ENCODE measurements around the gene PDE4B.
"Not testable (repeated sequence)": the region's sequence is repeated elsewhere in the genome, so short reads cannot be mapped to it uniquely, and the experiment has no call there.

The PDE4B gene

GRCh38 chr1:66069976-66070876 lies 277.5 kb downstream of the PDE4B start:
- DNase-seq = no peak
- TF ChIP-seq POLR2A (IDR thresholded peaks at IDR 0.05; ENCODE audit: low read length) = no peak
- no peak for TF ChIP-seq GATA1 (IDR thresholded peaks at IDR 0.05; ENCODE audit: low read depth, low read length)

DNA sequence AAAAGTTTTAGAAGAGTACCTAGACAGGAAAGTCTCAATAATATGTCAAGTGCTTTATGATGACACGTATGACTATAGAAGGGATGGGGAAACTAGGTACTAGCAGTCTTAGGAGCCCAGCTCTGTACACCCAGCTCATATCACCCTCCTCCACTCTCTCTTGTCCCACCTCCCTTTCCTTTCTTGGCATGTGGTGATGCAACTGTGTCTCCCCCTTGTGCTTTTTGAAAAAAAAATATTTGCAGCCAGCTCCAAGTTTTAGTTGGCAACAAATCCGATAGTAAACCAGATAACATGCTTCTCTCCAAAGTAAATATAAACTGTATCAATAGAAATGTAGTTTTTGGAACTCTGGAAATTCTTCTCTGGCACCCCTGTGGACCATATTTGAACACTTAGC lies 280.7 kb downstream of the PDE4B start:
- no peak for DNase-seq

DNA sequence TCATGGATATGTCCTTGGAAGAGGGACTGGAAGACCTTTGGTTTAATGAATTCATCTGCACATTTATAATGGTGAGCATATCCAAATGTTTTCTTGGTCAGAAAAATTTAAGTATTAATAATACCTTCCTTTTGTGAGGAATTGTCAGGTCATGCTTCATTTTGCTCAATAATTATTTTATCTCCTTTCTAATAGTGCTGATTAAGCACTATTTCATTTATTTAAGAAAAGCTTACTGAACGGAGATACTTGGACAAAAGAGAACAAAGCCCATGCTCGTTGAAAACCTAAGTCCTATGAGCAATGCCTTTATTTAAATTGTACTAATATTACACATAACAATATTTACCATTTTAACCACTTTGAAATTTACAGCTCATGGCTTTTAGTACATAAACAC lies 281.5 kb downstream of the PDE4B start:
- TF ChIP-seq POLR2A (IDR thresholded peaks at IDR 0.05; ENCODE audit: low read length) (no peak), GATA1 (IDR thresholded peaks at IDR 0.05; ENCODE audit: low read depth, low read length) (no peak)
- no peak for DNase-seq

More for the DNA sequence above, 280.7 kb downstream of the PDE4B start:
- TF ChIP-seq POLR2A (IDR thresholded peaks at IDR 0.05; ENCODE audit: low read length) (no peak), GATA1 (IDR thresholded peaks at IDR 0.05; ENCODE audit: low read depth, low read length) (no peak)

GRCh38 chr1:66078412-66078811 lies 285.7 kb downstream of the PDE4B start:
- TF ChIP-seq POLR2A (IDR thresholded peaks at IDR 0.05; ENCODE audit: low read length) (no peak), GATA1 (IDR thresholded peaks at IDR 0.05; ENCODE audit: low read depth, low read length) (no peak)
- no peak for DNase-seq

GRCh38 chr1:66083003-66083402 lies 290.3 kb downstream of the PDE4B start:
- TF ChIP-seq POLR2A (IDR thresholded peaks at IDR 0.05; ENCODE audit: low read length) = no peak
- TF ChIP-seq GATA1 (IDR thresholded peaks at IDR 0.05; ENCODE audit: low read depth, low read length) = no peak
- no peak for DNase-seq

- DNase-seq = no peak
Observed at GRCh38 chr1:66084442-66084841, 291.7 kb downstream of the PDE4B start.

DNA sequence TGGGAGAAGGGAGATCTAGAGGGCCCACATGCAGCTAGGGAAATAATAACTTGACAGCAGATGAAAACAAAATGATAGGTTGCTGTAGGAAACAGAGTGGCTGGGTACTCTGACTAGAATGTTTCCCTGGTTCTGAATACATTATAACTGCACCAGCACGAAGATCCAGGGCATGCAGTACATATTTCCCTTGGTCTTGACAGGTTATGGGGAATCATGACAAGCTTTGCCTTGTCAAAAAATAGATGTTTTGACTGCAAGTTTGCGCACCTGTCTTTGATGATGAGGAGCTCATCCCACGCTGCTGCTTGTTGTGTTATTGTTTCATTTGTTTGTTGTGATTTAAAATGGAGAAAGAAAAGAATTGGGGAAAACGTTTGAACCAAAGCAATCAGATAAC lies 292.9 kb downstream of the PDE4B start:
- DNase-seq = no peak
- TF ChIP-seq GATA1 (IDR thresholded peaks at IDR 0.05; ENCODE audit: low read depth, low read length) (no peak), POLR2A (IDR thresholded peaks at IDR 0.05; ENCODE audit: low read length) (no peak)

More at GRCh38 chr1:66084442-66084841, 291.7 kb downstream of the PDE4B start:
- TF ChIP-seq GATA1 (IDR thresholded peaks at IDR 0.05; ENCODE audit: low read depth, low read length) = no peak

- no peak for DNase-seq
- TF ChIP-seq POLR2A (IDR thresholded peaks at IDR 0.05; ENCODE audit: low read length) (no peak), GATA1 (IDR thresholded peaks at IDR 0.05; ENCODE audit: low read depth, low read length) (no peak)
Observed at GRCh38 chr1:66088787-66089186, 296.1 kb downstream of the PDE4B start.

GRCh38 chr1:66090859-66091457 lies 298.3 kb downstream of the PDE4B start:
- TF ChIP-seq GATA1 (IDR thresholded peaks at IDR 0.05; ENCODE audit: low read depth, low read length) (no peak), POLR2A (IDR thresholded peaks at IDR 0.05; ENCODE audit: low read length) (no peak)
- no peak for DNase-seq

DNA sequence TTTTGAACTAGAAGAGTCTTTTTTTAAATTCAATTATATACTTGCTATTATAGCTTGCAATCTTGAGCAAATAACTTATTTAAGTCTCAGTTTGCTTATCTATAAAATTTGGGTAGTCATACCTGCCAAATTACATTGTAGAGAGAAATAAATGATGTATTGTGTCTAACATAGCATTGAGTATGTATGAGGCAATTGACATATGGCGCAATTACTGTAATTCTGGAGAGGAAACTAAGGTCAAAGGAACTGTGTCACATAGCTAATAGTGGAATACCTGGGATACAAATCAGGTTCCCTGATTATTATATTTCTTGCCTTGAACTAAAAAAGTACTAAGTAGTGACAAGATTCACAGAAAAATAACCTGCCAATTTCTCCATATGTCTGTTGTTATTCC lies 302.5 kb downstream of the PDE4B start:
- no peak for DNase-seq
- TF ChIP-seq GATA1 (IDR thresholded peaks at IDR 0.05; ENCODE audit: low read depth, low read length) = no peak
- TF ChIP-seq POLR2A (IDR thresholded peaks at IDR 0.05; ENCODE audit: low read length) = no peak

DNA sequence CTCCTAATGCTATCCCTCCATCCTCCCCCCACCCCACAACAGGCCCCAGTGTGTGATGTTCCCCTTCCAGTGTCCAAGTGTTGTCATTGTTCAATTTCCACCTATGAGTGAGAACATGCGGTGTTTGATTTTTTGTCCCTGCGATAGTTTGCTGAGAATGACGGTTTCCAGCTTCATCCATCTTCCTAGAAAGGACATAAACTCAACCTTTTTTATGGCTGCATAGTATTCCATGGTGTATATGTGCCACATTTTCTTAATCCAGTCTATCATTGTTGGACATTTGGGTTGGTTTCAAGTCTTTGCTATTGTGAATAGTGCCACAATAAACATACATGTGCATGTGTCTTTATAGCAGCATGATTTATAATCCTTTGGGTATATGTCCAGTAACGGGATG lies 308.3 kb downstream of the PDE4B start:
- not testable (repeated sequence) for DNase-seq

DNA sequence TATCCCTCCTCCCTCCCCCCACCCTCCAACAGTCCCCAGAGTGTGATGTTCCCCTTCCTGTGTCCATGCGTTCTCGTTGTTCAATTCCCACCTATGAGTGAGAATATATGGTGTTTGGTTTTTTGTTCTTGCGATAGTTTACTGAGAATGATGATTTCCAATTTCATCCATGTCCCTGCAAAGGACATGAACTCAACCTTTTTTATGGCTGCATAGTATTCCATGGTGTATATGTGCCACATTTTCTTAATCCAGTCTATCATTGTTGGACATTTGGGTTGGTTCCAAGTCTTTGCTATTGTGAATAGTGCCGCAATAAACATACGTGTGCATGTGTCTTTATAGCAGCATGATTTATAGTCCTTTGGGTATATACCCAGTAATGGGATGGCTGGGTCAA lies 311.4 kb downstream of the PDE4B start:
- DNase-seq = not testable (repeated sequence)

GRCh38 chr1:66108624-66109023 lies 315.9 kb downstream of the PDE4B start:
- TF ChIP-seq POLR2A (IDR thresholded peaks at IDR 0.05; ENCODE audit: low read length) (no peak), GATA1 (IDR thresholded peaks at IDR 0.05; ENCODE audit: low read depth, low read length) (no peak)
- DNase-seq = no peak

DNA sequence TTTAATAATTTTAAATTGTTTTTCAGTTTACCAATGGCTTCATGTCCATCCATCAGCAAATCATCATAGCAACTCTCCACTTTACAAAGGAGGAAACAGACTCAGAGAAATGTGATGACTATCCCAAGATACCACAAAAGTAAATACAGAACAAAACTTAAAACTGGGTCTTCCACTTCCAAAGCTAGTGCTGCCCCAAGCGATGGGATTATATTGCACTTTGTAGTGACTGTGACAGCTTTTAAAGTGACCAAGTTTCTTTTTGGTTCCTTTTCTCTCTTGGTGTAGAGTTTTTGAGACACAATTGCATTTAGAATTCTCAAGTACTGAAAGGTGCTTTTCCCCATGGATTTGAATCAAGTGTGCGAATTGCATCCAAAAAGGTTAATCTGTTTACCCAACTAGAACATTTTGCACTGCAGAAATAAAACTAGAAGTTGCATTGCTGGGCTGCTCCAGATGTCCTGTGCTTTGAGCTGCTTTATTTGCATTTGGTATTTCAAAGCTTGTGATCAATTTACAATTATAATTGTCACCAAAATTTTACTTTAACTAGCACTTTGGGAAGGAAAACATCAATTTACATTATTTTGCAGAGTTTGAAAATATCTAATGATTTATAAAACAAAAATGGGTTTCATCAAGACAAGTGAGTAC lies 320.2 kb downstream of the PDE4B start:
- no peak for DNase-seq
- TF ChIP-seq POLR2A (IDR thresholded peaks at IDR 0.05; ENCODE audit: low read length) (no peak), GATA1 (IDR thresholded peaks at IDR 0.05; ENCODE audit: low read depth, low read length) (no peak)

- TF ChIP-seq GATA1 (IDR thresholded peaks at IDR 0.05; ENCODE audit: low read depth, low read length) (no peak), POLR2A (IDR thresholded peaks at IDR 0.05; ENCODE audit: low read length) (no peak)
- DNase-seq = no peak
Observed at GRCh38 chr1:66119148-66119547, 326.5 kb downstream of the PDE4B start.

All from erythroblast (primary cell).